ENCODE data around the gene DUSP2. TPM values are rescaled to one million over a fixed set of nuclear protein-coding genes. Genes with fewer than 3 reads are reported as not detected.
"Not testable (repeated sequence)": the region's sequence is repeated elsewhere in the genome, so short reads cannot be mapped to it uniquely, and the experiment has no call there.

DUSP2 gene
- polyA plus RNA-seq, 1 experiment = 0.94 TPM

- H3K27ac ChIP-seq (ENCODE audit: low read depth, low read length) = no peak overlapping the region
- DNase-seq (ENCODE audit: low read depth, low spot score) = no peak
Measured at GRCh38 chr2:96144481-96145035, 682 bp downstream of the DUSP2 start.

GRCh38 chr2:96143848-96144480 is 1.3 kb downstream of the DUSP2 start:
- Histone ChIP-seq H3K4me3 (ENCODE audit: low read depth, low read length) (peak overlapping the region; percentile 63), H3K27me3 (ENCODE audit: control insufficient read depth, insufficient read depth, low read length) (no peaks in the 10 kb centered on the region), H3K9me3 (ENCODE audit: control insufficient read depth, insufficient read depth, low read length) (no peaks in the 10 kb centered on the region; the same call in 1 of the 2 replicates), H3K27ac (ENCODE audit: low read depth, low read length) (no peak overlapping the region)
- TF ChIP-seq CTCF (IDR thresholded peaks at IDR 0.05; ENCODE audit: low read depth, low read length) = 0 out of 2 replicates have a peak, but pooled peaks have one; percentile 2
- DNase-seq (ENCODE audit: low read depth, low spot score) = no peak
- ChIA-PET CTCF (interaction anchor here (1.4 kb wide), 1 partner anchor 30 kb away, joined by 3 read pairs; no protein-coding TSS in a partner anchor), POLR2A (no interaction called here)

More at GRCh38 chr2:96144481-96145035, 682 bp downstream of the DUSP2 start:
- peak overlapping the region; percentile 63 for H3K4me3 ChIP-seq (ENCODE audit: low read depth, low read length)
- TF ChIP-seq CTCF (IDR thresholded peaks at IDR 0.05; ENCODE audit: low read depth, low read length) = no peak
- no peaks in the 10 kb centered on the region for H3K27me3 ChIP-seq (ENCODE audit: control insufficient read depth, insufficient read depth, low read length)
- ChIA-PET CTCF (interaction anchor here (1.4 kb wide), 1 partner anchor 30 kb away, joined by 3 read pairs; no protein-coding TSS in a partner anchor), POLR2A (no interaction called here)
- no peaks in the 10 kb centered on the region; the same call in 1 of the 2 replicates for H3K9me3 ChIP-seq (ENCODE audit: control insufficient read depth, insufficient read depth, low read length)

GRCh38 chr2:96143231-96143847 is 1.9 kb downstream of the DUSP2 start:
- Histone ChIP-seq H3K9me3 (ENCODE audit: control insufficient read depth, insufficient read depth, low read length) (no peaks in the 10 kb centered on the region; the same call in 1 of the 2 replicates), H3K27ac (ENCODE audit: low read depth, low read length) (no peak overlapping the region), H3K4me3 (ENCODE audit: low read depth, low read length) (no peak overlapping the region), H3K27me3 (ENCODE audit: control insufficient read depth, insufficient read depth, low read length) (no peaks in the 10 kb centered on the region)
- DNase-seq (ENCODE audit: low read depth, low spot score) = no peak
- POLR2A ChIA-PET = no interaction called here
- CTCF ChIA-PET = interaction anchor here (0.7 to 1.4 kb wide), 2 partner anchors 31 to 124 kb away, joined by 3 read pairs; no protein-coding TSS in a partner anchor
- no peak for TF ChIP-seq CTCF (IDR thresholded peaks at IDR 0.05; ENCODE audit: low read depth, low read length)

- Histone ChIP-seq H3K9me3 (ENCODE audit: control insufficient read depth, insufficient read depth, low read length) (no peaks in the 10 kb centered on the region; the same call in 1 of the 2 replicates), H3K27me3 (ENCODE audit: control insufficient read depth, insufficient read depth, low read length) (peaks cover 1% of the 10 kb centered on the region), H3K4me3 (ENCODE audit: low read depth, low read length) (no peak overlapping the region), H3K27ac (ENCODE audit: low read depth, low read length) (no peak overlapping the region)
- no peak for DNase-seq (ENCODE audit: low read depth, low spot score)
- ChIA-PET POLR2A (no interaction called here), CTCF (interaction anchor here (0.6 to 1.6 kb wide), 3 partner anchors 16 to 125 kb away, joined by 3 to 5 read pairs (median 3); no protein-coding TSS in a partner anchor)
- no peak for TF ChIP-seq CTCF (IDR thresholded peaks at IDR 0.05; ENCODE audit: low read depth, low read length)
Measured at GRCh38 chr2:96142217-96143113, 2.8 kb downstream of the DUSP2 start.

GRCh38 chr2:96141624-96141967 is 3.6 kb downstream of the DUSP2 start:
- H3K27me3 ChIP-seq (ENCODE audit: control insufficient read depth, insufficient read depth, low read length); DNase-seq (ENCODE audit: low read depth, low spot score); H3K4me3 ChIP-seq (ENCODE audit: low read depth, low read length); POLR2A ChIA-PET; H3K27ac ChIP-seq (ENCODE audit: low read depth, low read length); H3K9me3 ChIP-seq (ENCODE audit: control insufficient read depth, insufficient read depth, low read length): not testable (repeated sequence)
- CTCF ChIA-PET = interaction anchor here (1.6 kb wide), 1 partner anchor 32 kb away, joined by 5 read pairs; no protein-coding TSS in a partner anchor
